Testis (tissue), 3 donors: ENCODE measurements around the gene DOK6. TPM values are rescaled to one million over a fixed set of nuclear protein-coding genes. Genes with fewer than 3 reads are reported as not detected.

ENCODE experiments used
- DNase-seq: peaks from one replicate; pipeline ENCODE4 v3.0.0-alpha.2; 2019
- H3K27ac ChIP-seq, 2 donors: fragments of 200-600 bp; sonication (generic); one replicate each; pipeline ENCODE4 v1.5.1; 2019
- H3K27me3 ChIP-seq: fragments of 200-600 bp; sonication (generic); one replicate; pipeline ENCODE4 v1.5.1; 2019
- H3K36me3 ChIP-seq: fragments of 200-600 bp; sonication (generic); one replicate; pipeline ENCODE4 v1.5.1; 2017; ENCODE audit warnings: low read depth; ENCODE audit errors: missing control alignments
- H3K4me1 ChIP-seq: fragments of 200-600 bp; sonication (generic); one replicate; pipeline ENCODE4 v1.5.1; 2019
- H3K4me3 ChIP-seq, 2 donors: fragments of 200-600 bp; sonication (generic); one replicate each; pipeline ENCODE4 v1.5.1; 2017 to 2019
- H3K9me3 ChIP-seq: fragments of 200-600 bp; sonication (generic); one replicate; pipeline ENCODE4 v1.5.1; 2017
- CTCF ChIP-seq, 3 experiments: fragments of 450-650 bp in 2 of 3; fragments of 200-600 bp in 1 of 3; sonication (generic) in 1 of 3; IDR thresholded peaks; one replicate each; pipeline ENCODE4 v1.5.1; 2016 to 2019; ENCODE audit warnings: antibody characterized with exemption in 3 of 3, mild to moderate bottlenecking in 2 of 3, moderate library complexity in 1 of 3
- POLR2A ChIP-seq: fragments of 450-650 bp; IDR thresholded peaks from one replicate; pipeline ENCODE4 v1.6.1; 2017; ENCODE audit warnings: antibody characterized with exemption, mild to moderate bottlenecking, moderate library complexity
- WGBS, 2 donors: methylation state at CpG; one replicate each; pipeline ENCODE4 v1.1.5; 2018; 5-methylcytosine and 5-hydroxymethylcytosine counted together
- intact Hi-C: fragments of 100-400 bp; cut with DNase I; formaldehyde crosslinking; loops from one replicate; pipeline ENCODE4 v1.15.1; 2023; ENCODE audit warnings: low total_unique reads
- polyA plus RNA-seq: library from polyadenylated mRNA; stranded (reverse); fragments of 350-450 nt; fragmentation: Illumina TruSeq; extraction: RNeasy Lipid Tissue Mini Kit (QIAGEN cat#74804); gene quantifications from one replicate; pipeline ENCODE4 v1.2.3, GENCODE V29; 2014; ENCODE audit warnings: low read depth, low replicate concordance; ENCODE audit not compliant: insufficient read depth
- total RNA-seq, 2 donors: library from RNA; depleted of rRNA; stranded (reverse); fragments of >200 nt; gene quantifications; one replicate each; pipeline ENCODE4 v1.2.3, GENCODE V29; 2016

Gene DOK6
- total and polyA plus RNA-seq, 3 donors from 2014 or later: 0.71 to 11.1 (median 8.5) TPM

- TF ChIP-seq CTCF (IDR thresholded peaks at IDR 0.05) (no peak), POLR2A (no peak)
- H3K9me3 ChIP-seq: no peaks in the 10 kb centered on the region
- DNase-seq: no peak
- H3K4me3 ChIP-seq: no peak overlapping the region
- no peak overlapping the region for H3K27ac ChIP-seq
- H3K36me3 ChIP-seq: no peaks in the 10 kb centered on the region
- intact Hi-C loops: no loop called here
- H3K4me1 ChIP-seq: no peaks in the 10 kb centered on the region
- H3K27me3 ChIP-seq: no peaks in the 10 kb centered on the region
- 91 to 94% methylated on average over 1 of the region's 1 CpG for WGBS, 2 donors
Measured at GRCh38 chr18:69447886-69448285, 47.2 kb downstream of the DOK6 start.

GRCh38 chr18:69455125-69455524 is 54.4 kb downstream of the DOK6 start:
- Histone ChIP-seq H3K4me1 (no peaks in the 10 kb centered on the region), H3K36me3 (no peaks in the 10 kb centered on the region), H3K9me3 (no peaks in the 10 kb centered on the region), H3K27me3 (no peaks in the 10 kb centered on the region), H3K27ac (no peak overlapping the region), H3K4me3 (no peak overlapping the region)
- TF ChIP-seq CTCF (IDR thresholded peaks at IDR 0.05) (no peak), POLR2A (no peak)
- WGBS, 2 donors: 36 to 62% methylated on average over 1 of the region's 1 CpG
- intact Hi-C loops: no loop called here
- no peak for DNase-seq

- DNase-seq: peak; percentile 52
Measured at GRCh38 chr18:69469444-69469919, 68.8 kb downstream of the DOK6 start.

GRCh38 chr18:69480460-69480859 is 79.8 kb downstream of the DOK6 start:
- intact Hi-C loops: no loop called here
- no peak for DNase-seq
- H3K9me3 ChIP-seq: no peaks in the 10 kb centered on the region
- H3K36me3 ChIP-seq: no peaks in the 10 kb centered on the region
- no peak overlapping the region for H3K27ac ChIP-seq
- H3K4me3 ChIP-seq: no peak overlapping the region
- no peaks in the 10 kb centered on the region for H3K4me1 ChIP-seq
- TF ChIP-seq POLR2A: no peak
- no peak for TF ChIP-seq CTCF (IDR thresholded peaks at IDR 0.05)
- no peaks in the 10 kb centered on the region for H3K27me3 ChIP-seq
- WGBS, 2 donors: 91% methylated on average over 5 of the region's 5 CpGs

More at GRCh38 chr18:69469444-69469919, 68.8 kb downstream of the DOK6 start:
- WGBS, 2 donors: 58 to 80% methylated on average over 11 to 27 of the region's 27 CpGs
- Histone ChIP-seq H3K4me3 (peak overlapping the region; percentile 27 to 54), H3K36me3 (no peaks in the 10 kb centered on the region), H3K27ac (no peak overlapping the region), H3K27me3 (no peaks in the 10 kb centered on the region), H3K9me3 (no peaks in the 10 kb centered on the region), H3K4me1 (no peaks in the 10 kb centered on the region)
- intact Hi-C loops: no loop called here
- TF ChIP-seq CTCF (IDR thresholded peaks at IDR 0.05) (peak in 2 of 3 experiments; percentile 22 to 29), POLR2A (no peak)

- Histone ChIP-seq H3K27ac (no peak overlapping the region), H3K36me3 (no peaks in the 10 kb centered on the region), H3K27me3 (no peaks in the 10 kb centered on the region), H3K4me3 (no peak overlapping the region), H3K9me3 (no peaks in the 10 kb centered on the region), H3K4me1 (no peaks in the 10 kb centered on the region)
- intact Hi-C loops: no loop called here
- 89 to 94% methylated on average over 5 of the region's 5 CpGs for WGBS, 2 donors
- no peak for DNase-seq
- TF ChIP-seq CTCF (IDR thresholded peaks at IDR 0.05) (no peak), POLR2A (no peak)
Measured at GRCh38 chr18:69483574-69483973, 82.9 kb downstream of the DOK6 start.
